K562 (cell line): ENCODE measurements around the gene SMIM30. TPM values are rescaled to one million over a fixed set of nuclear protein-coding genes. Genes with fewer than 3 reads are reported as not detected.

ENCODE experiments used
- ELF4 ChIP-seq: fragments of 450-650 bp; formaldehyde crosslinking; IDR thresholded peaks from 2 replicates; pipeline ENCODE4 v1.4.0; 2022; ENCODE audit warnings: missing genetic modification characterization
- KLF6 ChIP-seq: fragments of 250-450 bp; sonication (Bioruptor Pico); IDR thresholded peaks from 2 replicates; pipeline ENCODE4 v1.4.0; 2020; ENCODE audit warnings: mild to moderate bottlenecking, moderate library complexity, borderline replicate concordance
- MECOM ChIP-seq: fragments of 250-450 bp; sonication (Bioruptor Pico); IDR thresholded peaks from 2 replicates; pipeline ENCODE4 v1.8.0; 2022; ENCODE audit warnings: inconsistent platforms
- SPI1 ChIP-seq: IDR thresholded peaks from 2 replicates; pipeline ENCODE4 v1.6.1; 2011; ENCODE audit warnings: low read depth, low read length, control low read depth, borderline replicate concordance
- SRSF7 ChIP-seq: fragments of 200-400 bp; formaldehyde crosslinking; optimal IDR thresholded peaks from 2 replicates; pipeline ENCODE3; 2017; ENCODE audit warnings: mild to moderate bottlenecking, low read depth, low read length
- TEAD1 ChIP-seq, 2 experiments: fragments of 450-650 bp in 1 of 2; sonication (generic) in 1 of 2; formaldehyde crosslinking; IDR thresholded peaks; 2 replicates each; pipeline versions ENCODE4 v1.4.0 to v1.8.0; 2020 to 2022; ENCODE audit warnings: mild to moderate bottlenecking in 2 of 2, missing genetic modification reagents in 1 of 2
- ZKSCAN8 ChIP-seq: fragments of 200-800 bp; sonication (Bioruptor generic); IDR thresholded peaks from 2 replicates; pipeline ENCODE4 v1.6.1; 2016; ENCODE audit warnings: missing genetic modification characterization, missing compliant biosample characterization
- ZNF445 ChIP-seq: fragments of 250-450 bp; sonication (Bioruptor Pico); IDR thresholded peaks from 2 replicates; pipeline ENCODE4 v1.4.0; 2020; ENCODE audit warnings: low read depth, mild to moderate bottlenecking, moderate library complexity
- ZNF695 ChIP-seq: fragments of 450-650 bp; formaldehyde crosslinking; IDR thresholded peaks from 2 replicates; pipeline ENCODE4 v1.4.0; 2020; ENCODE audit warnings: mild to moderate bottlenecking, moderate library complexity
- ZNF699 ChIP-seq: fragments of 250-450 bp; sonication (Bioruptor Pico); IDR thresholded peaks from 2 replicates; pipeline ENCODE4 v1.8.0; 2021; ENCODE audit warnings: mild to moderate bottlenecking, moderate library complexity; ENCODE audit not compliant: insufficient replicate concordance
- polyA plus RNA-seq, 8 experiments: library from polyadenylated mRNA; depleted of rRNA in 4 of 8; stranded (reverse) in 5 of 8; unstranded in 3 of 8; fragments of >200 nt; fragmentation: Nextera tagmentation in 2 of 8; fragmentation: Illumina TruSeq in 1 of 8; extraction: Ambion mirVana in 2 of 8; extraction: Trizol in 1 of 8; gene quantifications; 2 replicates each; pipeline versions ENCODE4 v1.2.1 to v1.2.3, GENCODE V29; 2011 to 2014; ENCODE audit warnings: inconsistent platforms in 1 of 8, missing spikeins in 1 of 8
- total RNA-seq, 7 experiments: library from RNA; depleted of rRNA in 6 of 7; stranded (reverse); fragments of >200 nt in 6 of 7; fragmentation: Illumina TruSeq in 2 of 7; extraction: Trizol in 2 of 7; gene quantifications; 2 replicates each; pipeline versions ENCODE4 v1.2.1 to v1.2.3, GENCODE V29; 2011 to 2021; ENCODE audit warnings: low replicate concordance in 1 of 7
- TF ChIP-seq, protein P1 (sequence below), 2 experiments: fragments of 450-650 bp; formaldehyde crosslinking in 1 of 2; IDR thresholded peaks; 2 replicates each; pipeline versions ENCODE4 v1.4.0 to v1.6.1; 2014 to 2020; ENCODE audit warnings: mild to moderate bottlenecking in 2 of 2, borderline replicate concordance in 1 of 2, low read depth in 1 of 2
- TF ChIP-seq, protein P2 (sequence below): fragments of 250-450 bp; sonication (Bioruptor Pico); IDR thresholded peaks from 2 replicates; pipeline ENCODE4 v1.4.0; 2020; ENCODE audit warnings: mild to moderate bottlenecking
- TF ChIP-seq, protein P3 (sequence below): fragments of 200-800 bp; sonication (Bioruptor generic); IDR thresholded peaks from 2 replicates; pipeline ENCODE4 v1.6.1; 2017; ENCODE audit warnings: missing genetic modification characterization, missing compliant biosample characterization

The SMIM30 gene
- total and polyA plus RNA-seq, 9 of the 15 experiments (the other 6 are each of a cell fraction or from before 2014, with no cell fraction given): 161 to 891 (median 316) TPM

DNA sequence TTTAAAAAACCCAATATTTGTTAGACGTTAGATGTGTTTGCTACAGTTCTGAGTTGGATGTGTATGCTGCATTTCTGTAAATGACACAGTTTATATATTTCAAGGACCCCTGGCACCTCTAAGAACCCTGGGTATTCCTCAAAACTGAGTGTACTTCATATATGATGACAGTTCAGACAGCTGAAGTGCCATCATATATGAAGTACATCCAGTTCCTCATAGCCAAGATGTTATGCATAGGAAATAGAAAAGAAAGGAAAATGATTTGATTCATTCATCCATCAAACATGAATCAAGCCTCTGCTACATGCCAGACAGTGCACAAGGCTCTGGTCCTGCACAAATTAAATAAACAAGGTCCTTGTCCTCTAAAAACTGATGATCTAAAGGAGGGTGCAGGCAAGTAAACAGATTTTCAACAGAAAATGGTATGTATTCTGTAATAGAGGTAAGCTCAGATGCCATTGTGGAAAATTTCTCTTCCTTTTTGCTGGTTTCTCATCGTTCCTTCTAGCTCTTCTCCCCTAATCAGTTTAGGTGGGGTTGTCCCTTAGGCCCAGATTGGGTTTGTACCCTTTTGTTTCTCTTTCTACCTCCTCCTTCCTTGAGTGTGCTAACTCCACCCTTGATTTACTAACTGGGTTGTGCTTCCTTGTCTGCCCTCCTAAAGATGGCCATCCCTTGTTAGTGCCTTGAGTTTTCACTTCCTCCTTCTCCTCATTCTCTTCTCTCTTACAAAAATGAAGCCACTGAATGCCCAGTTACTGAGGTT, 25.3 kb upstream of the SMIM30 start (continued):
- TF ChIP-seq, protein P1, sequence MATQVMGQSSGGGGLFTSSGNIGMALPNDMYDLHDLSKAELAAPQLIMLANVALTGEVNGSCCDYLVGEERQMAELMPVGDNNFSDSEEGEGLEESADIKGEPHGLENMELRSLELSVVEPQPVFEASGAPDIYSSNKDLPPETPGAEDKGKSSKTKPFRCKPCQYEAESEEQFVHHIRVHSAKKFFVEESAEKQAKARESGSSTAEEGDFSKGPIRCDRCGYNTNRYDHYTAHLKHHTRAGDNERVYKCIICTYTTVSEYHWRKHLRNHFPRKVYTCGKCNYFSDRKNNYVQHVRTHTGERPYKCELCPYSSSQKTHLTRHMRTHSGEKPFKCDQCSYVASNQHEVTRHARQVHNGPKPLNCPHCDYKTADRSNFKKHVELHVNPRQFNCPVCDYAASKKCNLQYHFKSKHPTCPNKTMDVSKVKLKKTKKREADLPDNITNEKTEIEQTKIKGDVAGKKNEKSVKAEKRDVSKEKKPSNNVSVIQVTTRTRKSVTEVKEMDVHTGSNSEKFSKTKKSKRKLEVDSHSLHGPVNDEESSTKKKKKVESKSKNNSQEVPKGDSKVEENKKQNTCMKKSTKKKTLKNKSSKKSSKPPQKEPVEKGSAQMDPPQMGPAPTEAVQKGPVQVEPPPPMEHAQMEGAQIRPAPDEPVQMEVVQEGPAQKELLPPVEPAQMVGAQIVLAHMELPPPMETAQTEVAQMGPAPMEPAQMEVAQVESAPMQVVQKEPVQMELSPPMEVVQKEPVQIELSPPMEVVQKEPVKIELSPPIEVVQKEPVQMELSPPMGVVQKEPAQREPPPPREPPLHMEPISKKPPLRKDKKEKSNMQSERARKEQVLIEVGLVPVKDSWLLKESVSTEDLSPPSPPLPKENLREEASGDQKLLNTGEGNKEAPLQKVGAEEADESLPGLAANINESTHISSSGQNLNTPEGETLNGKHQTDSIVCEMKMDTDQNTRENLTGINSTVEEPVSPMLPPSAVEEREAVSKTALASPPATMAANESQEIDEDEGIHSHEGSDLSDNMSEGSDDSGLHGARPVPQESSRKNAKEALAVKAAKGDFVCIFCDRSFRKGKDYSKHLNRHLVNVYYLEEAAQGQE (IDR thresholded peaks at IDR 0.05; ENCODE audit: borderline replicate concordance): no peak
- TF ChIP-seq, protein P1 (CRISPR knock-in tag; IDR thresholded peaks at IDR 0.05; ENCODE audit: low read depth): 0 out of 2 replicates have a peak, but pooled peaks have one; percentile 54
- TF ChIP-seq ZNF695 (CRISPR knock-in tag) (peak; percentile 74; the same call in 1 of the 2 replicates), KLF6 (CRISPR knock-in tag) (0 out of 2 replicates have a peak, but pooled peaks have one; percentile 40), ZKSCAN8 (CRISPR knock-in tag) (no peak), ZNF699 (CRISPR knock-in tag) (no peak), MECOM (0 out of 2 replicates have a peak, but pooled peaks have one; percentile 43), TEAD1 (CRISPR knock-in tag; IDR thresholded peaks at IDR 0.05) (0 out of 4 replicates have a peak, but pooled peaks of 1 of the 2 experiments have one; percentile 35), SRSF7 (no peak), ZNF445 (peak; percentile 70; the same call in 1 of the 2 replicates), SPI1 (peak; percentile 50; the same call in 1 of the 2 replicates), ELF4 (peak; percentile 60; the same call in 1 of the 2 replicates)
- TF ChIP-seq, protein P2, sequence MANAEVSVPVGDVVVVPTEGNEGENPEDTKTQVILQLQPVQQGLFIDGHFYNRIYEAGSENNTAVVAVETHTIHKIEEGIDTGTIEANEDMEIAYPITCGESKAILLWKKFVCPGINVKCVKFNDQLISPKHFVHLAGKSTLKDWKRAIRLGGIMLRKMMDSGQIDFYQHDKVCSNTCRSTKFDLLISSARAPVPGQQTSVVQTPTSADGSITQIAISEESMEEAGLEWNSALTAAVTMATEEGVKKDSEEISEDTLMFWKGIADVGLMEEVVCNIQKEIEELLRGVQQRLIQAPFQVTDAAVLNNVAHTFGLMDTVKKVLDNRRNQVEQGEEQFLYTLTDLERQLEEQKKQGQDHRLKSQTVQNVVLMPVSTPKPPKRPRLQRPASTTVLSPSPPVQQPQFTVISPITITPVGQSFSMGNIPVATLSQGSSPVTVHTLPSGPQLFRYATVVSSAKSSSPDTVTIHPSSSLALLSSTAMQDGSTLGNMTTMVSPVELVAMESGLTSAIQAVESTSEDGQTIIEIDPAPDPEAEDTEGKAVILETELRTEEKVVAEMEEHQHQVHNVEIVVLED (CRISPR knock-in tag): peak; percentile 31; the same call in 1 of the 2 replicates
- TF ChIP-seq, protein P3, sequence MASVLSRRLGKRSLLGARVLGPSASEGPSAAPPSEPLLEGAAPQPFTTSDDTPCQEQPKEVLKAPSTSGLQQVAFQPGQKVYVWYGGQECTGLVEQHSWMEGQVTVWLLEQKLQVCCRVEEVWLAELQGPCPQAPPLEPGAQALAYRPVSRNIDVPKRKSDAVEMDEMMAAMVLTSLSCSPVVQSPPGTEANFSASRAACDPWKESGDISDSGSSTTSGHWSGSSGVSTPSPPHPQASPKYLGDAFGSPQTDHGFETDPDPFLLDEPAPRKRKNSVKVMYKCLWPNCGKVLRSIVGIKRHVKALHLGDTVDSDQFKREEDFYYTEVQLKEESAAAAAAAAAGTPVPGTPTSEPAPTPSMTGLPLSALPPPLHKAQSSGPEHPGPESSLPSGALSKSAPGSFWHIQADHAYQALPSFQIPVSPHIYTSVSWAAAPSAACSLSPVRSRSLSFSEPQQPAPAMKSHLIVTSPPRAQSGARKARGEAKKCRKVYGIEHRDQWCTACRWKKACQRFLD (CRISPR knock-in tag): peak; percentile 79; the same call in 1 of the 2 replicates
